Stimulated activated CD8-positive, alpha-beta memory T cell treated with anti-CD3 and anti-CD28 coated beads, Interleukin-12 subunit alpha, Interleukin-12 subunit beta, amount 100 ng/mL, for 1 hour (primary cell): Measurements from ENCODE around the gene NRXN3.

ENCODE experiments used
- DNase-seq: peaks from one replicate; pipeline ENCODE4 v3.0.0-alpha.2; 2020; ENCODE audit warnings: low read depth

Gene NRXN3

DNA sequence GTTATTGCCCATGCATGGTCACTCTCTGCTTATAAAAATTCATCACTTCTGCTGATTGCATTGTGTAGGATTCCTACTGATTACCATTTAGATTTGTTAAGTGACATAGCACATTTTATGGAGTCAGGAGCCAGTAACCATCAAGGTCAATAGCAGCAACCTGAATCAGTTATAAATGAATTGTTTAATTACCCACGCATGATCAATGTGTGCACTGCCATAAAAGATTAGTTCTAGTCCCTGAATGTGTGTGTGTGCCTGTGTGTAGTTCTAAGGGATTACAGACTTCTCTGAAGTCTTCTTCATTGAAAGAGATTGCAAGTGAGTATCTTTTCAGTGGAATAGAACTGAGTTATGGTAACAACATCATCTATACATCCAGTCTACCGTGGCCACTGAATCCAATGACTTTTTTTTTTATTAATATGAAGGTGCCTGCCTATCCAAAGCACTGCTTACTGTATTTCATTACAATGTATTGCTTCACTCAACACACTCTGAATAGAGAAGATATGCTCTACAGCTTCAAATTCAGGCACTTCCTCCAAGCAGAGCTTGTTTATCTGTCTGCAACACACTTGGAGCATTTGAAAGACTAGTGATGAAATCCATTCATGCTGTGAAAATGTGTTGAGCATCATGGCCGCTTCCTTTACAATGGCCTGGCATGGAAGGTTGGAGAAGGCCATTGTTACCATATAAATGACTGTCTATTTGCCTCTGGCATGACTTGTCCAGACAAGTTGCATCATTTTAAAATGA lies 1659.4 kb downstream of the NRXN3 start:
- DNase-seq: no peak

GRCh38 chr14:79831195-79831892 lies 1661.2 kb downstream of the NRXN3 start:
- no peak for DNase-seq

DNA sequence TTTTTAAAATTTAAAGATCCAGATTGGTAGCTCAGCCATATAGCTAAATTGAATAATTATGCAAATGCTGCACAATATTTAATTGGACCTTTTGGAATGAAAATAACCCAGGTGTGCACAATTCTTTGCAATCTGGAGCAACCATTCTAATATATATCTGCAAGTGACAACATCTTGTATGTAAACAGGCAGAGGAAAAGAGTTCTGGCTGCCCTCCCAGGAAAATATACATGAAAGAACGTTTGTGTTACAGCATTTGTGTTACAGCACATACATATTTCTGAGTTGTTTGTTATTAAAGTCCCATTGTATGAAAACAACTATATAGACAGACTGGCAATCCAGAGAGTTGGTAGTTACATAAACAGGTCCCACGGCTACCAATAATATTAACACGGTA lies 1663.6 kb downstream of the NRXN3 start:
- no peak for DNase-seq

GRCh38 chr14:79834868-79835267 lies 1664.7 kb downstream of the NRXN3 start:
- DNase-seq: no peak

GRCh38 chr14:79836577-79836976 lies 1666.4 kb downstream of the NRXN3 start:
- no peak for DNase-seq

DNA sequence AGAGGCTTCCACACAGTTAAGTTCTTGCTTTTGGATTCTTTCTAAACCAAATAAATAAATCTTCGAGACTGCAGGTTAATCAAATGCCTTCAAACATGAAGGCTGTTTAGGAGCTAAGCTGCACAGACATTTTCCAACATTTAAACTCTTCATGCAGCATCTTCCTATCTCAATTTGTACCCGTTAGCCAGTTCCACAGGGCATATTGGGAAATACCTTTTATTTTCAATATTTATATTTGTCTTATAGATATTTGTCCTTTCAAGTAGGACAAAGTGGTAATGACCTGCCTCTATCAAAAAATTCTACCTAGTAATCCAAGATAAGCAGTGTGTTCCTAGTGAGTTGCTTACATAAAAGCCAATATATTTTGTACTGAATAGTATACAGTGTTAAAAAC lies 1667.5 kb downstream of the NRXN3 start:
- DNase-seq: no peak

DNA sequence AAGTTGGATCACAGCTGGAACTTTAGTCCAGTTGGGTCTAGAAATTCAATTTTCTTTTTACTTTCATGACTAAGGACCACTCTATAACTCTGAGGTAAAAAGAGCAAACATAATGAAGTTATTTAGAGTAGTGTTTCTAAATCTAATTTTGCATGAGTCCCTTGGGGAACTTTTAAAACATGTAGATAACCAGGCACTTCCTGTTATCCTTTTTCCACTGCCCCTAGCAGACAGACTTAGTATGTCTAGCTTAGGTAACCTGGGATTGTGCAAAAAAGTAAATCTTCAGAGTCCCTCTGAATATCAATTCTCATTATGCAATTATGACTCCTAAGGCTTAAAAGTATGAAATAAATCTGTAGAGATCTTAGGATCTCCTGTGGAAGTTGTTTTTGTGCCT lies 1669.9 kb downstream of the NRXN3 start:
- DNase-seq: no peak

DNA sequence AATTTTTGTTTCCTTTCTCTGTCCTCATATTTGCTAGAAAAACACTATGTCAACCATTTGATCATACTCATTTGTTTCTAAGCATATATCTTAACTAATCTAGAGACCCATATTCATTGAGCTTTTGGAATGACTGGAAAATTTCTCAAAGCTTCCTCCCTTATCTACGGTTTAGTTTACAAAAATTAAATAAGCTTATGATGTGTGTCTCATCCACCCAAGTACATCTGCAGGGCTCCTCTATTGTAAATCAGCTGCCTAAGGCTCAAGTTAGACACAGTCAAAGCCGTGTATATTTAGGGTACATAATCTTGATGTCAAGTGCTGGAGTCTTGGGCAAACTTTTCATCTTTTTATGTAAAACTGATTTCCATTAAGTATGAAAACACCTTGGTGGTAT lies 1670.7 kb downstream of the NRXN3 start:
- DNase-seq: no peak

- DNase-seq: no peak
These were observed 1671.3 kb downstream of the NRXN3 start for GRCh38 chr14:79841433-79841832.

DNA sequence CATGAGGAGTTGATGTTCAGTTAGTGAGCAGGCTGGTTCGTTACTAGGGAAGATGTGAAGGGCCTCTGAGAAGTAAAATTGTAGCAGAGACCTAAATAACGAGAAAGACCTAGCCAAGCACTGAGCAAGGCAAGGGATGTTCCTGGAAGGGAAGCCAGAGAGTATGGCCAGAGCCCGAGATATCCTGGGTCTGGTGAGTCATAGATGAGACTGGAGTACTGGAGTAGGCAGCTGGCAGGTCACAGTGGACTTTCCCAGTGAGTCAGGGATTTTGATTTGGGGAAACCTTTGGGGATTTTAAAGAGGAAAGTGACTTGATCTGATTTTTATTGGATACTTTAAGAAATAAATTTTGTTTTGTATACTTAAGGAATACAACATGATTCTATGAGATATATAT lies 1672.1 kb downstream of the NRXN3 start:
- no peak for DNase-seq

DNA sequence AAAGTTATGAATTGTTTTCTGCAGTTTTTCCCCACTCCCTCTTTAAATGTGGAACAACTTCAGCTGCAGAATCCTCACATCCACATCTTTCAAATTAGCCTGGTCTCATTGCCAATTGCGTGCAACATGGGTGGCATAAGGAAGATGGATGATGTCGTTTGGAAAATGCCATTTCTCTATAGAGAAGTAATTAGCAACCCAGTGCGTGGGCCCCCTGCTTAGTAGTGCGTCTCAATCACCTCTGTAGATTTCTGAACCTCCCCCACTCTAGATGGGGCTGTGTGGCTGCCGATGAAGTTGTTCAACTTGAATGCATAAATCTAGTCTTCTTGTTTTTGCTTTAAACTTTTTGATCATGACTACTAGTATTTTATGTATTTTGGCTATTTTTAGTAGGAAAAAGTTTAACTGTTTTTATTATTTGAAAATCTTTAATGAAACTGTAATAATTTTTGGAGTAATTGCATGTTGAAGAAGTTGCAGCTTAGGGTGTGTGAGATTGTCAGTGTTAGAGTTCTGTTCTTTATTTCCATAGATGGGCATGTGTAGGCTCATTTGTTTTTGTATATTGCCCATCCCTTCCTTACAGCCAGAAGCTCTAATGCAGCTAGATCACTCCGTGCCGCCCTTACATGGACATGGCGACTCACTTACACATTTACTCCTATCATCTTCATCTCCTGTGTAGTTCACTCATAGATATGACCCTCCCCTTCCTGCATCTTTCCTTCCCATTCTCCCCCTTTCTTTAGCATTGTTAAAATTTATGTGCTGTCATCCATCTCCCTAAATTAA lies 1683.0 kb downstream of the NRXN3 start:
- DNase-seq: no peak

GRCh38 chr14:79855789-79856188 lies 1685.6 kb downstream of the NRXN3 start:
- DNase-seq: no peak

DNA sequence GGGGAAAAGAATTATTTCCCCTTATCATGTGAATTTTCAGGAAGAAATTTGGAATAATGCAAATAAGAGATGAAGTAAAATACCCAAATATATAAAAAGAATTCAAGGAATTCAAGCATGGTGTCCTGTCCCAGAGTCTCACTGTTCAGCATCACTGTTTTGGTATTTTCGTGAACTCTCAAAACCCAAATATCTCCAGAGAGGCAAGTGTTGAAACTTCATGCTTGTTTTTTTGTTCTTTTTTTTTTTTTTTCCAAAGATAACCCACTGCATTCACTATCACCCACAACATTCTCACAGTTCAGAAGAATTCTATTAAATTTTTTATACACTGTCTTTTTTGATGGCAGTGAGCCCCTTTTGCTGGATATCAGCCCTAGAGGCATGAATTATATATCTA lies 1686.2 kb downstream of the NRXN3 start:
- no peak for DNase-seq

GRCh38 chr14:79861111-79861510 lies 1690.9 kb downstream of the NRXN3 start:
- no peak for DNase-seq

DNA sequence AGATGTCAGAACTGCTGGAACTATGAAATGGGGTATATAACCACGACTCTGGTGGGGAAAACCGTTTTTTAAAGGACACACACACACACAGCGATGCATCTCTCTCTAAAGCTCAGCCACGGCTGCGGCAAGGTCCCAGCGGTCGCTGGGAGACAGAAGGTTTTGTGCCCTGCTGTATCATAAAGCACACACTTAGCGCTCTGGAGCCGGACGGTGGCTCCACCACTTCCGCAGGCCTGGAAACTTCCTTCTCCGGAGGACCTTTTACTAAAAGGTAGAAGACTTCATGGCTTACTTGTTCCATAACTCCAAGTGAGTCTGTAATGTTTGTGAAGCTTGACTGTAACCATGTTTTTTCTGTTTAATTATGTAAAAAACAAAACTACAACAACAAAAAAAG lies 1691.9 kb downstream of the NRXN3 start:
- no peak for DNase-seq

DNA sequence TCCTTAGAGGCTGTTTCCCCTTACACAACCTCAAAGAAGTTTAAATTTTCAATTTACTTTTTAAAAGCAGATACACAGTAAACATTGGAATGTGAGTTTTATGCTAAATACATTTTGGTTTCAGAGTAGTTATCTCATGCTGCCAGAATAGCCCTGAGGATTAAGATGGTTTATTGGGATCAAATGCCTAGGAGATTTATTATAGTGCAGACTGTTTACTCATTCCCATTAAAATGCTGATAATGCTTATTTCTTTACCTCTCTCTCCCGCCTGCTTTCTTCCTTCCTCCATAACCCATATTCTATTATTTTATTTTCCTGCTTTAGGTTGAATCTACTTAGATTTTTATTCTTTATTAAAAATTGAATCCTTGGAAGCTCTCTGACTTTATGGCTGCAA lies 1701.0 kb downstream of the NRXN3 start:
- no peak for DNase-seq

- no peak for DNase-seq
These were observed 1708.1 kb downstream of the NRXN3 start for GRCh38 chr14:79878229-79878628.

DNA sequence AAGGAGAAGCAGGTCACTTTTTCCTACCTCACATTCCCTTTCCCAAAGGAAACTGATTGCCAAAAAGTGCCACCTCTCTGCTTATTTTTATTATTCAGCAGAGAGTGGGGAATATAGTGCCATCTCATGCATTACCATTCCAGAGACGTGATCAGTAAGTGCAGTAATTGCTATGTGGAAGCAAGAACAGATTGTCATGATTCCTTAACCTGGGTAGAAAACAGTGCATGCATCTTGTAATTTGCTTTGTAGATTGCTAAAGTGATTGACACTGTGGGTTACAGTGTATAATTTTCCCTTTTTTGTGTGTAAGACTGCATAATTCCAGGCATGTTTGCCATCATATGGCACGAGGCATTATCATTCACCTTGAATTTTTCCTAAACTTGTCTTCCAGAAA lies 1708.6 kb downstream of the NRXN3 start:
- DNase-seq: no peak

DNA sequence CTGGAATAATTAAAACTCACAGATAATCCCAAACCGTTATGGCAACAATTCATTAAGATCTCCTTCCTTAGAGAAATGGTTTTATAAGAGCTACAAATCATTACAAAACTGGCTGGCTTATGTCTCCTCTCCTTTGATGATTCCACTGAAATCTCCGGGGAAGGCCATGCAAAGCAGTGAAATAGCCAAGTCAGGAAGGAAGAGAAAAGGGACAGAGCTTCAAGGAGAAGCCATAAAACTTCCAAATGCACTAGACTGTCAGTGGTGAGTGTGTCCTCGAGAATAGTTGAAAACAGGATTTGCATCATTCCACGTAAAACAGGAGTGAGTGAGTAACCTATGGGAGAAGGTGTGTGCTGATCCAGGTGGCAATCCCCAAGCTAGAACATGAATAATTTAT lies 1711.1 kb downstream of the NRXN3 start:
- no peak for DNase-seq

- no peak for DNase-seq
These were observed 1720.4 kb downstream of the NRXN3 start for GRCh38 chr14:79890527-79890926.

DNA sequence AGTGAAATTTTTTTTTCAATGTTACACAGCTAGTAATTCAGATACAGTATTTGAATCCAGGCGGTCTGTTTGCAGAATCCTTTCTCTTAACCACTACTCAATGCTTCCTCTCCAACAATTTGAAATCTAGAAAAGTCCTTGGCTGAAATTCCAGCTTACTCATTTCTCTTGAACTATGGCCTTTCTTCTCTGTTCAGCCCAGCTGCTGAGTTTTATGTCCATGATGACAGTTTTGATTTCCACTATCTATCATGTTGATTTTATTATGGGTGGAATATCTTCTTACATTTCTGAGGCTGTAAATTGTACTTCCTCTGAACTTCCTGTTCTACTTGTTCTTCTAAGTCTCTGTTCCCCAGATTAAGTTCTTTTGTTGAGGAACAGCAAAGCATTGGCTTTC lies 1725.8 kb downstream of the NRXN3 start:
- no peak for DNase-seq

DNA sequence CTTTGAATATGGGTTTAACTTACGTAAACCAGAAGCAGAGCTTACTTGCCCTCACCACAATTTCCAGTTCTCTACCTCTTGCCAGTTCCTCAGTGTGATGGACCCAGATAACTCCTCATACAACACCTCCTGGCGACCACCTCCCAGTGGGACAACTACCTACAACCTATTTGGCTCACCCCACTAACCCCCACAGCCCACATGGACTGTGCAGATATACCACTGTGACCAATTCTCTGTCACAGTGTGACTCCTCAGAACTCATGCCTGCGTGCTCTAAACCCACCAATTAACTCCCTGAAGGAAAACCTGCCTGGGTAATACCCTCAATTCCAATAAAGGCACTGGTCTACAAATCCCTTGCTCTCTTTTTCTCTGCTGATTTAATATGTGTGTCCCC lies 1729.4 kb downstream of the NRXN3 start:
- DNase-seq: no peak

- DNase-seq: no peak
These were observed 1734.3 kb downstream of the NRXN3 start for GRCh38 chr14:79904497-79904896.
